Measurements from ENCODE around the gene FARS2. TPM values are rescaled to one million over a fixed set of nuclear protein-coding genes. Genes with fewer than 3 reads are reported as not detected.
A peak's percentile ranks its signal among the peaks of the same experiment; 100 is the strongest.

The FARS2 gene
- total and polyA plus RNA-seq, 4 donors, result 16.6 to 29.0 (median 21.1) TPM

DNA sequence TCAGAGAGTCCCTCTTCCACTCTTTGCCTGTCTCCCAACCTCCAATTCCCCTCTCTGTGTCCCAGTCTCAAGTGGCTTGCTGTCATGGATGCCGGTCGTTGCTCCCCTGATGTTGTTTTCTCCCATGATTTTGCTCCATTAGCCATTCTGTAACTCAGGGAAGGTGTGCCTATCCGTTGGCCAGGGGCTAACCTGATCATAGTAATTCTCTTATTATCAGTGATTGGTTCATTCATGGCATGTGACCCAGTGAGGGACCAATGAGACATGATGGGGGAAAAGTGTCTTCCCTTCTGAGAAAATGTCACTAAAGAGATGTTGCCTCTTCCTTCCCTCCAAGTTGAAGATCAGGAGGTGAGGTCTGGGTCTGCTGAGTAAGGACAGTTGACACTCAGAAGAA is 214.5 kb downstream of the FARS2 start:
- WGBS (ENCODE audit: insufficient coverage), result 100% methylated on average over 2 of the region's 3 CpGs
- Histone ChIP-seq H3K27ac (ENCODE audit: low read depth, low read length) (no peak overlapping the region), H3K4me3 (ENCODE audit: low read depth, low read length) (no peak overlapping the region), H3K36me3 (ENCODE audit: control insufficient read depth, insufficient read depth, low read length) (no peaks in the 10 kb centered on the region), H3K9me3 (ENCODE audit: control insufficient read depth, insufficient read depth, low read length) (no peaks in the 10 kb centered on the region), H3K27me3 (ENCODE audit: control insufficient read depth, insufficient read depth, low read length) (no peaks in the 10 kb centered on the region), H3K4me1 (ENCODE audit: control insufficient read depth, insufficient read depth, low read length) (peaks cover 9% of the 10 kb centered on the region)
- no peak for DNase-seq (ENCODE audit: low read depth in 4 of 6, low spot score in 6 of 6)

DNA sequence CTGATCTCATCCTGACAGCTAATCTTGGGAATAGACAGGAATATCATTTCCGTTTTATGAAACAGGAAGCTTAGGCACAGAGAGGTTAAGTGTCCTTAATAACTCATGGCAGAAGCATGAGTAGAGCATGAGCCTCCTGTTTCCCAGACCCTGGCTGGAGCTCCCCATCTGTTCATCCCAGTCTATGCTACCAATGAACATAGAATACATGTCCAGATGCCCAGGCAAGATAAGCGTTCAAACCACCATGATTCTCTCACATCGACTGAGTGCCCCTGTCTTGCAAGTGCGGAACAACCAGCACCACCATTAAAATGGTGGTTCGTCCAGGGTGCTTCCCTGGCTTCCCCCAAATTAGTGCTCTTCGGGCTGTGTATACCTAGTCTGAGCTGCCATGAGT is 217.1 kb downstream of the FARS2 start:
- Histone ChIP-seq H3K4me3 (ENCODE audit: low read depth, low read length) (no peak overlapping the region), H3K27ac (ENCODE audit: low read depth, low read length) (no peak overlapping the region), H3K9me3 (ENCODE audit: control insufficient read depth, insufficient read depth, low read length) (no peaks in the 10 kb centered on the region), H3K36me3 (ENCODE audit: control insufficient read depth, insufficient read depth, low read length) (no peaks in the 10 kb centered on the region), H3K27me3 (ENCODE audit: control insufficient read depth, insufficient read depth, low read length) (no peaks in the 10 kb centered on the region), H3K4me1 (ENCODE audit: control insufficient read depth, insufficient read depth, low read length) (peaks cover 4% of the 10 kb centered on the region)
- no peak for DNase-seq (ENCODE audit: low read depth in 4 of 6, low spot score in 6 of 6)
- WGBS (ENCODE audit: insufficient coverage), result 93% methylated on average over 6 of the region's 6 CpGs

GRCh38 chr6:5481033-5481432 is 219.7 kb downstream of the FARS2 start:
- DNase-seq (ENCODE audit: low read depth in 4 of 6, low spot score in 6 of 6), result peak in 5 of 6 donors; percentile 55 to 94 (median 74)
- Histone ChIP-seq H3K4me3 (ENCODE audit: low read depth, low read length) (peak overlapping the region; percentile 6), H3K9me3 (ENCODE audit: control insufficient read depth, insufficient read depth, low read length) (no peaks in the 10 kb centered on the region), H3K4me1 (ENCODE audit: control insufficient read depth, insufficient read depth, low read length) (peaks cover 4% of the 10 kb centered on the region), H3K36me3 (ENCODE audit: control insufficient read depth, insufficient read depth, low read length) (no peaks in the 10 kb centered on the region), H3K27ac (ENCODE audit: low read depth, low read length) (no peak overlapping the region), H3K27me3 (ENCODE audit: control insufficient read depth, insufficient read depth, low read length) (no peaks in the 10 kb centered on the region)
- WGBS (ENCODE audit: insufficient coverage), result 5% methylated on average over 6 of the region's 8 CpGs

- H3K9me3 ChIP-seq (ENCODE audit: control insufficient read depth, insufficient read depth, low read length), result no peaks in the 10 kb centered on the region
- 68% methylated on average over 3 of the region's 9 CpGs for WGBS (ENCODE audit: insufficient coverage)
- H3K36me3 ChIP-seq (ENCODE audit: control insufficient read depth, insufficient read depth, low read length), result no peaks in the 10 kb centered on the region
- no peak overlapping the region for H3K27ac ChIP-seq (ENCODE audit: low read depth, low read length)
- peak in 1 of 6 donors; percentile 57 for DNase-seq (ENCODE audit: low read depth in 4 of 6, low spot score in 6 of 6)
- no peak overlapping the region for H3K4me3 ChIP-seq (ENCODE audit: low read depth, low read length)
- no peaks in the 10 kb centered on the region for H3K27me3 ChIP-seq (ENCODE audit: control insufficient read depth, insufficient read depth, low read length)
- peaks cover 4% of the 10 kb centered on the region for H3K4me1 ChIP-seq (ENCODE audit: control insufficient read depth, insufficient read depth, low read length)
Observed at GRCh38 chr6:5481750-5482149, 220.4 kb downstream of the FARS2 start.

GRCh38 chr6:5482619-5483018 is 221.3 kb downstream of the FARS2 start:
- Histone ChIP-seq H3K36me3 (ENCODE audit: control insufficient read depth, insufficient read depth, low read length) (no peaks in the 10 kb centered on the region), H3K27me3 (ENCODE audit: control insufficient read depth, insufficient read depth, low read length) (no peaks in the 10 kb centered on the region), H3K4me3 (ENCODE audit: low read depth, low read length) (no peak overlapping the region), H3K4me1 (ENCODE audit: control insufficient read depth, insufficient read depth, low read length) (peaks cover 4% of the 10 kb centered on the region), H3K27ac (ENCODE audit: low read depth, low read length) (no peak overlapping the region), H3K9me3 (ENCODE audit: control insufficient read depth, insufficient read depth, low read length) (no peaks in the 10 kb centered on the region)
- DNase-seq (ENCODE audit: low read depth in 4 of 6, low spot score in 6 of 6), result no peak
- 91% methylated on average over 3 of the region's 3 CpGs for WGBS (ENCODE audit: insufficient coverage)

GRCh38 chr6:5484692-5485091 is 223.4 kb downstream of the FARS2 start:
- no peak overlapping the region for H3K4me3 ChIP-seq (ENCODE audit: low read depth, low read length)
- WGBS (ENCODE audit: insufficient coverage), result 64% methylated on average over 3 of the region's 3 CpGs
- no peak overlapping the region for H3K27ac ChIP-seq (ENCODE audit: low read depth, low read length)
- no peaks in the 10 kb centered on the region for H3K36me3 ChIP-seq (ENCODE audit: control insufficient read depth, insufficient read depth, low read length)
- H3K9me3 ChIP-seq (ENCODE audit: control insufficient read depth, insufficient read depth, low read length), result no peaks in the 10 kb centered on the region
- H3K4me1 ChIP-seq (ENCODE audit: control insufficient read depth, insufficient read depth, low read length), result peaks cover 4% of the 10 kb centered on the region
- DNase-seq (ENCODE audit: low read depth in 4 of 6, low spot score in 6 of 6), result no peak
- H3K27me3 ChIP-seq (ENCODE audit: control insufficient read depth, insufficient read depth, low read length), result no peaks in the 10 kb centered on the region

- H3K27me3 ChIP-seq (ENCODE audit: control insufficient read depth, insufficient read depth, low read length), result no peaks in the 10 kb centered on the region
- H3K27ac ChIP-seq (ENCODE audit: low read depth, low read length), result no peak overlapping the region
- H3K9me3 ChIP-seq (ENCODE audit: control insufficient read depth, insufficient read depth, low read length), result no peaks in the 10 kb centered on the region
- no peak overlapping the region for H3K4me3 ChIP-seq (ENCODE audit: low read depth, low read length)
- no peaks in the 10 kb centered on the region for H3K36me3 ChIP-seq (ENCODE audit: control insufficient read depth, insufficient read depth, low read length)
- H3K4me1 ChIP-seq (ENCODE audit: control insufficient read depth, insufficient read depth, low read length), result peaks cover under 1% of the 10 kb centered on the region
- DNase-seq (ENCODE audit: low read depth in 4 of 6, low spot score in 6 of 6), result no peak
- WGBS (ENCODE audit: insufficient coverage), result 100% methylated on average over 1 of the region's 2 CpGs
Observed at GRCh38 chr6:5486214-5486613, 224.9 kb downstream of the FARS2 start.

DNA sequence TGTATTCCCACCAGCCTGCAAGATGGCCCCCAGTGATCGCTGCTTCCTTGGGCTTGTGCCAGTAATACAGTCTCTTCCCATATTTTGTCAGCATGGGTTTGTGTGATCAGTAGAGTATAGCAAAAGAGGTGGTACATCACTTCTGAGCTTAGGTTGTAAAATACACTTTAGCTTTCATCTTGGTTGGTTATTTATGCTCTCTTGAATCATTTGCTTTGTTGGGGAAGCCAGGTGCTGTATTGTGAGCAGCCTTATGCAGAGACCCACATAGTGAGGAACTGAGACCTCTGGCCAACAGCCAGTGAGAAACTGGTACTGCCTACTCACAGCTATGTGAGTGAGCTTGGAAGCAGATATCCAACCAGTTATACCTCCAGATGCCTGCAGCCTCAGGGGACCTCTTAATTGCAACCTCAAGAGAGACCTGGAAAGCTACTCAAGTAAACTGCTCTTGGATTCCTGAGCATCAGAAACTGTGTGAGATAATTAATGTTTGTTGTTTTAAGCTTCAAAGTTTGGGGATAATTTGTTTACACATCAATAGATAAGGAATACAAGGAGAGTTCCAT is 229.3 kb downstream of the FARS2 start:
- no peak overlapping the region for H3K27ac ChIP-seq (ENCODE audit: low read depth, low read length)
- H3K4me3 ChIP-seq (ENCODE audit: low read depth, low read length), result no peak overlapping the region
- H3K9me3 ChIP-seq (ENCODE audit: control insufficient read depth, insufficient read depth, low read length), result no peaks in the 10 kb centered on the region
- peak in 1 of 6 donors; percentile 29 for DNase-seq (ENCODE audit: low read depth in 4 of 6, low spot score in 6 of 6)
- no peaks in the 10 kb centered on the region for H3K36me3 ChIP-seq (ENCODE audit: control insufficient read depth, insufficient read depth, low read length)
- H3K27me3 ChIP-seq (ENCODE audit: control insufficient read depth, insufficient read depth, low read length), result no peaks in the 10 kb centered on the region
- H3K4me1 ChIP-seq (ENCODE audit: control insufficient read depth, insufficient read depth, low read length), result no peaks in the 10 kb centered on the region
- no CpG with 5 or more reads among the region's 1 CpG for WGBS (ENCODE audit: insufficient coverage)

- no peak for DNase-seq (ENCODE audit: low read depth in 4 of 6, low spot score in 6 of 6)
- Histone ChIP-seq H3K4me1 (ENCODE audit: control insufficient read depth, insufficient read depth, low read length) (no peaks in the 10 kb centered on the region), H3K4me3 (ENCODE audit: low read depth, low read length) (no peak overlapping the region), H3K9me3 (ENCODE audit: control insufficient read depth, insufficient read depth, low read length) (no peaks in the 10 kb centered on the region), H3K36me3 (ENCODE audit: control insufficient read depth, insufficient read depth, low read length) (no peaks in the 10 kb centered on the region), H3K27ac (ENCODE audit: low read depth, low read length) (no peak overlapping the region), H3K27me3 (ENCODE audit: control insufficient read depth, insufficient read depth, low read length) (no peaks in the 10 kb centered on the region)
- WGBS (ENCODE audit: insufficient coverage), result no CpG with 5 or more reads among the region's 2 CpGs
Observed at GRCh38 chr6:5492356-5492755, 231.0 kb downstream of the FARS2 start.

DNA sequence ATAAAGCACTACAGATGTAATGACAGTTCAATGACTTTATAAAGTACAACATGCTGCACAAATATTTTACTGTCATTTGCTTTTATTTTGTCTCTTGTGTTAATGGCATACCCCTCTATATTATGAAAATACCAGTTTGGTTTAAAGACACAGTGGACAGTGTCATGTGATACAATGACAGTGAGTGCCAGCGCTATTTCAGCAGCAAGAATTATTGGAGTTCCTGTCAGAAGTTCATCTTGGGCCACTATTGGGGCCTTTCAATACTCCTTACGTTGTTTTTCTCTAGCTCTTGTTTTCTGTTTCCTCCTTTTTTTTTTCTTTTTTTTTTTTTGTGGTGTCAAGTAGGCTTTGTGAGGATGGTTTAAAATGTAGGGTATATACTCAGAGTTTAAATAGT is 232.5 kb downstream of the FARS2 start:
- DNase-seq (ENCODE audit: low read depth in 4 of 6, low spot score in 6 of 6), result no peak
- Histone ChIP-seq H3K27ac (ENCODE audit: low read depth, low read length) (no peak overlapping the region), H3K36me3 (ENCODE audit: control insufficient read depth, insufficient read depth, low read length) (no peaks in the 10 kb centered on the region), H3K4me1 (ENCODE audit: control insufficient read depth, insufficient read depth, low read length) (peaks cover under 1% of the 10 kb centered on the region), H3K27me3 (ENCODE audit: control insufficient read depth, insufficient read depth, low read length) (no peaks in the 10 kb centered on the region), H3K9me3 (ENCODE audit: control insufficient read depth, insufficient read depth, low read length) (no peaks in the 10 kb centered on the region), H3K4me3 (ENCODE audit: low read depth, low read length) (no peak overlapping the region)
- 88% methylated on average over 1 of the region's 2 CpGs for WGBS (ENCODE audit: insufficient coverage)
